Tibial nerve (tissue), 4 donors: ENCODE measurements around the gene HAUS7. TPM values are rescaled to one million over a fixed set of nuclear protein-coding genes. Genes with fewer than 3 reads are reported as not detected.

Source experiments
- DNase-seq, 2 donors: peaks; one replicate each; pipeline ENCODE4 v3.0.0-alpha.2; 2019; ENCODE audit warnings: low spot score in 2 of 2
- H3K27ac ChIP-seq, 4 donors: fragments of 200-600 bp; sonication (generic) in 3 of 4; one replicate each; pipeline ENCODE4 v1.5.1; 2017 to 2019; ENCODE audit warnings: mild to moderate bottlenecking in 1 of 4
- H3K27me3 ChIP-seq, 2 donors: fragments of 200-600 bp; sonication (generic) in 1 of 2; one replicate each; pipeline versions ENCODE4 v1.5.1 to v1.6.0; 2017 to 2019
- H3K36me3 ChIP-seq, 3 donors: fragments of 200-600 bp; sonication (generic); one replicate each; pipeline ENCODE4 v1.5.1; 2018 to 2019
- H3K4me1 ChIP-seq, 4 donors: fragments of 200-600 bp; sonication (generic) in 3 of 4; one replicate each; pipeline ENCODE4 v1.5.1; 2017 to 2019
- H3K4me3 ChIP-seq, 4 donors: fragments of 200-600 bp; sonication (generic) in 3 of 4; one replicate each; pipeline ENCODE4 v1.5.1; 2017 to 2019; ENCODE audit warnings: mild to moderate bottlenecking in 1 of 4, moderate library complexity in 1 of 4
- H3K9me3 ChIP-seq, 4 donors: fragments of 200-600 bp; sonication (generic) in 3 of 4; one replicate each; pipeline ENCODE4 v1.5.1; 2017 to 2019
- EP300 ChIP-seq, 2 donors: sonication (generic); formaldehyde crosslinking; IDR thresholded peaks; one replicate each; pipeline ENCODE4 v1.6.1; 2017; ENCODE audit warnings: antibody characterized with exemption in 2 of 2, mild to moderate bottlenecking in 1 of 2
- POLR2A ChIP-seq, 2 donors: fragments of 450-650 bp; IDR thresholded peaks; one replicate each; pipeline ENCODE4 v1.6.1; 2017; ENCODE audit warnings: antibody characterized with exemption in 2 of 2, mild to moderate bottlenecking in 2 of 2, moderate library complexity in 2 of 2
- WGBS, 2 donors: methylation state at CpG; one replicate each; pipeline ENCODE4 v1.1.5; 2018; 5-methylcytosine and 5-hydroxymethylcytosine counted together
- total RNA-seq, 4 donors: library from RNA; depleted of rRNA; stranded (reverse); fragments of >200 nt; gene quantifications; one replicate each; pipeline ENCODE4 v1.1.0, GENCODE V29; 2016
- TF ChIP-seq, protein P1 (sequence below), 5 experiments: fragments of 200-600 bp in 3 of 5; fragments of 450-650 bp in 2 of 5; sonication (generic) in 3 of 5; IDR thresholded peaks; one replicate each; pipeline ENCODE4 v1.5.1; 2016 to 2019; ENCODE audit warnings: antibody characterized with exemption in 5 of 5, mild to moderate bottlenecking in 3 of 5, moderate library complexity in 2 of 5

The HAUS7 gene
- total RNA-seq, 4 donors from 2014 or later = 27.8 to 79.8 (median 30.6) TPM

DNA sequence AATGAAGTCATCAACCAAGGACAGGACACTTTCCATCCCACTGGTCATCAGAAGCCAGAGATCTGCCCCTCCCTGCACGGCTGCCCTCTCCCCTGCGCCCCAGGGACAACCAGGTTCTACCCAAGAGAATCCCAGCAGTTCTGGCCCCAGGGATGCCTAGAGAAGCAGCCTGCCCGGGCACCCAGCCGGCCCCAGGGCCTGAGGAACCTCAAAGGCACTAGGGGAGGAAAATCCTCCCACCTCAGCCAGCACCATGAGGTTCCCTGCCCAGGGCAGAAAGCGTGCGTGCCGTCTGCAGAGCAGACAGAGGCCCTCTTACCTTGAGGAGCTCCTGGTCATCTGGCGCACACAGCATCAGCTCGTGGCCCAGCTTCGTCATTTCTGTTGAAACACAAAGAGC is 8.1 kb downstream of the HAUS7 start:
- TF ChIP-seq POLR2A (IDR thresholded peaks at IDR 0.05) (no peak), EP300 (IDR thresholded peaks at IDR 0.05) (no peak)
- TF ChIP-seq, protein P1, sequence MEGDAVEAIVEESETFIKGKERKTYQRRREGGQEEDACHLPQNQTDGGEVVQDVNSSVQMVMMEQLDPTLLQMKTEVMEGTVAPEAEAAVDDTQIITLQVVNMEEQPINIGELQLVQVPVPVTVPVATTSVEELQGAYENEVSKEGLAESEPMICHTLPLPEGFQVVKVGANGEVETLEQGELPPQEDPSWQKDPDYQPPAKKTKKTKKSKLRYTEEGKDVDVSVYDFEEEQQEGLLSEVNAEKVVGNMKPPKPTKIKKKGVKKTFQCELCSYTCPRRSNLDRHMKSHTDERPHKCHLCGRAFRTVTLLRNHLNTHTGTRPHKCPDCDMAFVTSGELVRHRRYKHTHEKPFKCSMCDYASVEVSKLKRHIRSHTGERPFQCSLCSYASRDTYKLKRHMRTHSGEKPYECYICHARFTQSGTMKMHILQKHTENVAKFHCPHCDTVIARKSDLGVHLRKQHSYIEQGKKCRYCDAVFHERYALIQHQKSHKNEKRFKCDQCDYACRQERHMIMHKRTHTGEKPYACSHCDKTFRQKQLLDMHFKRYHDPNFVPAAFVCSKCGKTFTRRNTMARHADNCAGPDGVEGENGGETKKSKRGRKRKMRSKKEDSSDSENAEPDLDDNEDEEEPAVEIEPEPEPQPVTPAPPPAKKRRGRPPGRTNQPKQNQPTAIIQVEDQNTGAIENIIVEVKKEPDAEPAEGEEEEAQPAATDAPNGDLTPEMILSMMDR (IDR thresholded peaks at IDR 0.05) = no peak
- Histone ChIP-seq H3K9me3 (no peaks in the 10 kb centered on the region), H3K27ac (no peak overlapping the region), H3K36me3 (peaks cover 0 to 30% (median 0%) of the 10 kb centered on the region in 3 donors), H3K4me1 (no peaks in the 10 kb centered on the region), H3K27me3 (no peaks in the 10 kb centered on the region), H3K4me3 (no peak overlapping the region)
- no peak for DNase-seq
- WGBS, 2 donors = 82 to 92% methylated on average over 2 to 10 of the region's 10 CpGs

DNA sequence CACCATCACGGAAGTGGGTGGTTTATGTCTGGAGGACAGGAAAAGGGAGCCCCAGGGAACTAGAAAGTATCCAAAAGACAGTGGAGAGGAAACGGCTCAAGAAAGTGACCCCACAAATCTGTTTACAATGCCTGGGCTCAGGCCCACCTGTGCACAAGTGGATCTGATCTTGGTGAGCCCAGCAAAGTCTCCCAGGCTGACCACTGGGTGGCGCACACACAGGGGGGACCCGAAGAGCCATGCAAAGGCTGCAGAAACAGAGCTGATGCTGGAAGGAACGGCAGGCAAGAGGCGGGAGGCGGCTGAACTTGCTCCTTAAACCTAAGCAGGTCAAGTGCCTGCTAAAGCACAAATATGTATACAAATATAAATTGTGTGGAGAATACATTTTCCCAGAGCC is 9.6 kb downstream of the HAUS7 start:
- no peak overlapping the region for H3K4me3 ChIP-seq
- peaks cover 0 to 38% (median 0%) of the 10 kb centered on the region in 3 donors for H3K36me3 ChIP-seq
- 45 to 50% methylated on average over 7 of the region's 7 CpGs for WGBS, 2 donors
- H3K4me1 ChIP-seq = no peaks in the 10 kb centered on the region
- TF ChIP-seq, protein P1 (IDR thresholded peaks at IDR 0.05) = peak; percentile 26 to 53 (median 45)
- no peak for TF ChIP-seq POLR2A (IDR thresholded peaks at IDR 0.05)
- no peak for TF ChIP-seq EP300 (IDR thresholded peaks at IDR 0.05)
- no peak overlapping the region for H3K27ac ChIP-seq
- H3K9me3 ChIP-seq = no peaks in the 10 kb centered on the region
- H3K27me3 ChIP-seq = no peaks in the 10 kb centered on the region
- no peak for DNase-seq

DNA sequence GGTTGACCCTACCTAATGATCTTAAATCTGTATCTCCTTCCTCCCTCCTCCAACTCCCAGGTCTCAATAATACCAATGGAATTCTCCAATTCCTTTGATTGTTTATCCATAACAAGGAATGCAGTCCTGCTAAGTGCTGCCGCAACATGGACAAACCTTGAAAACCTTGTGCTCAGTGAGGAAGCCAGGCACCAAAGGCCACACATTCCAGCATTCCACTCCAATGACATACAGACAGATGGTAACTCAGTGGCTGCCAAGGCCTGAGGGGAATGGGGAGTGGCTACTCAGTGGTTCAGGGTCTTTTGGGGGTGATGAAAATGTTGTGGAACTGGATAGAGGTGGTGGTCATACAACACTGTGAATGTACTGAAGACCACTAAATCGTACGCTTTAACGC is 10.4 kb downstream of the HAUS7 start:
- Histone ChIP-seq H3K4me3 (no peak overlapping the region), H3K27me3 (no peaks in the 10 kb centered on the region), H3K27ac (no peak overlapping the region), H3K4me1 (no peaks in the 10 kb centered on the region), H3K36me3 (peaks cover 0 to 41% (median 0%) of the 10 kb centered on the region in 3 donors), H3K9me3 (no peaks in the 10 kb centered on the region)
- DNase-seq = no peak
- TF ChIP-seq POLR2A (IDR thresholded peaks at IDR 0.05) = no peak
- no peak for TF ChIP-seq EP300 (IDR thresholded peaks at IDR 0.05)
- TF ChIP-seq, protein P1 (IDR thresholded peaks at IDR 0.05) = no peak
- 80 to 84% methylated on average over 4 of the region's 4 CpGs for WGBS, 2 donors

DNA sequence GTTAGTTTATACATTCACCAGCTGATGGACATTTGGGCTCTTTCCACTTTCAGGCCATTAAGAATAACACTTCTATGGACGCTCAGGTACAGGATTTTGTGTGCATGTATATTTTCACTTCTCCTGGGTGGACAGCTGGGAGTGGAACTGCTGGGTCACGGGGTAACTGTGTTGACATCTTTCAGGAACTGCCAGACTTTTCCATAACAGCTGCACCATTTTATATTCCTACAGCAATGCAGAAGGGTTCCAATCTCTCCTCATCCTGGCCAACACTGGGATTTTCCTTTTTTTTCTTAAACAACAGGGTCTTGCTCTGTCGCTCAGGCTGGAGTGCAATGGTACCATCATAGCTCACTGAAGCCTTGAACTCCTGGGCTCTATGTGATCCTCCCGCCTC is 11.9 kb downstream of the HAUS7 start:
- no peak overlapping the region for H3K27ac ChIP-seq
- no peaks in the 10 kb centered on the region for H3K4me1 ChIP-seq
- H3K36me3 ChIP-seq = peaks cover 0 to 46% (median 0%) of the 10 kb centered on the region in 3 donors
- H3K9me3 ChIP-seq = no peaks in the 10 kb centered on the region
- no peak overlapping the region for H3K4me3 ChIP-seq
- no peaks in the 10 kb centered on the region for H3K27me3 ChIP-seq
- no peak for DNase-seq
- WGBS, 2 donors = 84 to 94% methylated on average over 4 of the region's 4 CpGs
- no peak for TF ChIP-seq POLR2A (IDR thresholded peaks at IDR 0.05)
- TF ChIP-seq, protein P1 (IDR thresholded peaks at IDR 0.05) = no peak

DNA sequence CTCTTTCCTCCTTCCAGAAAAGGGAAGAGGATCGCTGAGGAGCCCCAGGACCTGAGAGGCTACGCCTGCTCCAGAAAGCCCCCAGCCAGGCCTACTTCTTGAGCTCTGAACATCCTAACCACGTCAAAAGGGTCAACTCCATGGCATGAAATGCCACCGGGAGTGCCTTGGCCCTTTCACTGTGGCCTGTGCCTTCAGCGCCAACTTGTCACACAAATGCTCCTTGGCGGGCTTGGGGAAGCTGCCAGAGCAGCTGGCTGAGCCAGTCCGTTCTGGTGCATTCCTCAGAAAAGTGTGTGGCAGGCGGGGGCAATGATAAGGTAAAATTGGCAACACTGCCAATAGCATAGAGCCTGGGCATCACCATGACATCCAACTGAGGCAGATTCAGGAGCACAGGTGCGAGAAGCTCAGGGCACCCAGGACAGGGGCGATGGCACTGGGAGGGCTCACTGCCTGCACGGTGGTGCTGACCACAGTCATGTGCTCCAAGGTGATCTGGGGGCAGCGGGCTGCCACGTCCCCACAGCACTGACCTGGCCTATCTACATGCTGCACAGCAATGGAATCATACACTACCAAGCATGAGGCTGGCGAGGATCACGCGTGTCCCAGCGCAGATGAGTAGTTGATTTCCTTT is 12.4 kb downstream of the HAUS7 start:
- Histone ChIP-seq H3K9me3 (no peaks in the 10 kb centered on the region), H3K4me1 (no peaks in the 10 kb centered on the region), H3K27me3 (no peaks in the 10 kb centered on the region), H3K36me3 (peaks cover 0 to 46% (median 0%) of the 10 kb centered on the region in 3 donors), H3K4me3 (no peak overlapping the region), H3K27ac (no peak overlapping the region)
- 86 to 95% methylated on average over 8 to 17 of the region's 17 CpGs for WGBS, 2 donors
- no peak for DNase-seq
- TF ChIP-seq, protein P1 (IDR thresholded peaks at IDR 0.05) = no peak
- TF ChIP-seq POLR2A (IDR thresholded peaks at IDR 0.05) = no peak
- TF ChIP-seq EP300 (IDR thresholded peaks at IDR 0.05) = no peak
